Measurements from ENCODE around the gene PTGDS. TPM values are rescaled to one million over a fixed set of nuclear protein-coding genes. Genes with fewer than 3 reads are reported as not detected.
A peak's percentile ranks its signal among the peaks of the same experiment; 100 is the strongest.

Gene PTGDS
- total RNA-seq, 4 donors from 2014 or later: 4.3 to 31.7 (median 25.7) TPM

DNA sequence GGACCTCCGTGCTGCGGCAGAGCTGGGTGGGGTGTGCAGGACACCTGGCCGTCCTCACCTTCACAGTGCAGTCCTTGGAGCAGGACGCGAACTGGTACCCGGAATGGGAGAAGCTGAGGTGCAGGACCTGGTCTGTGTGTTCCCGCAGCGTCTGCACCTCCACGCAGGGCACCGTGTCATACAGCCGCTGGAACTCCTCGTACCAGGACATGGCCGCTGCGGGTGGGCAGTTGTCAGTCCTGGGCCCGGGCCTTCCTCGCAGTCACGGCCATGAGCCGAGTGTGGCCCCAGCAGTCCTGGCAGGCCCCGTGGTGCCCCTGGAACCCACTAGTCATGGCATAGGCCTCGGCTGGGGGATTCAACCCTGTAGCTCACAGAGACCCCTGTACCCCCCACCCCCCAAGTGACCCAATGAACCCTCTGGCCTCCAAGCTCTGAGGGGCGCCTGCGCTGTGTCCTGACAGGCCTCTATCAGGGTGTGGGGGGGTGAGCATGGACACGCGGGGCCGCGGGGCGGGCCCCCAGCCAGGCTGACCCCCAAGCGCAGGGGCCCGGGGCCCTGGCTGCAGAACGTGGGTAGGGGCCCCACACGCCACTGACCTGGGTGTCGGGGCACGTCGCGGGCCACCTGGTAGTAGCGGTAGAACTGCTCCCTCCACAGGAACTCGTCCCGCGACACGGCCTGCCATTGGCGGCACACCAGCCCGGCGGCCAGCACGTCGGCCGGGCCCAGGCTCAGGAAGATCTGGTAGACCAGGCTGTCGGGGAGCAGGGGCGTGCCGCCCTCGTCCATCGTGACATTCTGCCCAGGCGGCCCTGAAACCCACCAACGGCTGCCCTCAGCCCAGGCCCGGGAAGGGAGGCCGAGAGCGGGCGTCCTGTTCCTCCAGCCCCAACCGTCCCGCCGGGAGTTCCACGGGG, 33.8 kb upstream of the PTGDS start:
- peak; percentile 76 to 79 for DNase-seq (ENCODE audit: low spot score in 2 of 2)
- peaks cover 40% of the 10 kb centered on the region for H3K36me3 ChIP-seq
- H3K27ac ChIP-seq: peak overlapping the region; percentile 86
- H3K27me3 ChIP-seq: no peaks in the 10 kb centered on the region
- no peak for TF ChIP-seq POLR2AphosphoS5 (IDR thresholded peaks at IDR 0.05)
- TF ChIP-seq EP300 (IDR thresholded peaks at IDR 0.05): no peak
- TF ChIP-seq, protein P1, sequence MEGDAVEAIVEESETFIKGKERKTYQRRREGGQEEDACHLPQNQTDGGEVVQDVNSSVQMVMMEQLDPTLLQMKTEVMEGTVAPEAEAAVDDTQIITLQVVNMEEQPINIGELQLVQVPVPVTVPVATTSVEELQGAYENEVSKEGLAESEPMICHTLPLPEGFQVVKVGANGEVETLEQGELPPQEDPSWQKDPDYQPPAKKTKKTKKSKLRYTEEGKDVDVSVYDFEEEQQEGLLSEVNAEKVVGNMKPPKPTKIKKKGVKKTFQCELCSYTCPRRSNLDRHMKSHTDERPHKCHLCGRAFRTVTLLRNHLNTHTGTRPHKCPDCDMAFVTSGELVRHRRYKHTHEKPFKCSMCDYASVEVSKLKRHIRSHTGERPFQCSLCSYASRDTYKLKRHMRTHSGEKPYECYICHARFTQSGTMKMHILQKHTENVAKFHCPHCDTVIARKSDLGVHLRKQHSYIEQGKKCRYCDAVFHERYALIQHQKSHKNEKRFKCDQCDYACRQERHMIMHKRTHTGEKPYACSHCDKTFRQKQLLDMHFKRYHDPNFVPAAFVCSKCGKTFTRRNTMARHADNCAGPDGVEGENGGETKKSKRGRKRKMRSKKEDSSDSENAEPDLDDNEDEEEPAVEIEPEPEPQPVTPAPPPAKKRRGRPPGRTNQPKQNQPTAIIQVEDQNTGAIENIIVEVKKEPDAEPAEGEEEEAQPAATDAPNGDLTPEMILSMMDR (IDR thresholded peaks at IDR 0.05): no peak
- no peak for TF ChIP-seq POLR2A (IDR thresholded peaks at IDR 0.05)
- peaks cover 35% of the 10 kb centered on the region for H3K4me1 ChIP-seq
- no peaks in the 10 kb centered on the region for H3K9me3 ChIP-seq
- H3K4me3 ChIP-seq: peak overlapping the region; percentile 83
- no CpG with 5 or more reads among the region's 61 CpGs for whole genome bisulfite sequencing

DNA sequence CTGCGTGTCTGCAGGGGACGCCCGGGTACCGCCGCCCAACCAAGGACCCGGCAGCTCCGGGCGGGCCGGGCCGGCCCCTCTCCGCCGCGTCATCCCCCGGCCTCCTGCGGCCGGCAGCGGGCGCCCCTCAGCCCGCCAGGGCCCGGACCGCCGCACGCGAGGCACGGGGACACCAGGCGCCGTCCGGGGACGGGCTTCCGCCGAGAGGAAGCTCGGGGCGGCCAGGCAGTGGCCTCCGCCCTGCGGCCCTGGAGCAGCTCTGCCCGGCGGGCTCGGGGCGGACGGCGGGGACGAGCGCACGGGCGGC, 33.1 kb upstream of the PTGDS start:
- peak overlapping the region; percentile 86 for H3K27ac ChIP-seq
- peaks cover 36% of the 10 kb centered on the region for H3K4me1 ChIP-seq
- no peaks in the 10 kb centered on the region for H3K9me3 ChIP-seq
- TF ChIP-seq EP300 (IDR thresholded peaks at IDR 0.05) (no peak), POLR2A (IDR thresholded peaks at IDR 0.05) (no peak), POLR2AphosphoS5 (IDR thresholded peaks at IDR 0.05) (no peak)
- TF ChIP-seq, protein P1 (IDR thresholded peaks at IDR 0.05): no peak
- no peak for DNase-seq (ENCODE audit: low spot score in 2 of 2)
- WGBS: no CpG with 5 or more reads among the region's 45 CpGs
- H3K36me3 ChIP-seq: peaks cover 39% of the 10 kb centered on the region
- no peaks in the 10 kb centered on the region for H3K27me3 ChIP-seq
- peak overlapping the region; percentile 83 for H3K4me3 ChIP-seq

DNA sequence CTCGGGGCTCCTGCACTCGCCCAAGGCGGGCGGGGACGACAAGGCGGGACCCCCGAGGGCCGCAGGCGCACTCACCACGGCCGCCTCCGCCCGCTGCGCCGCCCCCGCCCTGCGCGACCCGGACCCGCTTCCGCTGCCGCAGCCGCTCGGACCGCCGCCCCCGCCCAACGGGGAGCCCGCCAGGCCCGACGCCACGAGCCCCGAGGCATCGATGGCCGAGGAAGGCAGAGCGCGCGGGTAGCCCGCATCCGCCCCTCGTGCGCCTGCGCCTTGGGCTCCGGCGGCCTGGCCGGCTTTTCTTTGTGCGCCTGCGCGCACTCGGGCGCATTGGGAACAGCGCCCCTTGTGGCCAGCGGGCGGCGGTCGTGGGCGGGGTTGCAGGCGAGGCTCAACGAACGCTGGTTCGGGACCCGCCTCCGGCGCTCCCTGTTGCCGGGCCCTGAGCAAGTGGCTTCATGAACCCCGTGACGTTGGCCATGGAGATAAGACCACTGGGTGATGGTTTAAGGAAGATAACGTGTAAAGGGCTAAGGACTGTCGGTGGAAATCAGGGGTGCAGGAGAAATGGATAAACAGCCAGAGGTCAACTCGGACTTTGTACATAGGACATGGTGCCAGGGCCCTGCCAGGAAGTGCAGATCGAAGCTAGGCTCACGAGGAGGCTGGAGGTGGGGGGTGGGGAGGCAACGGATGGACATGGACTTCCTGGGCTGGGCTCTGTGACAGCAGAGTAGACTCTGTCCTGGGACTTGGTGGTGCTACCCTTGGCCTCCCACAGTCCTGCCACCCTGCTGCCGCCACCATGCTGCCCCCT, 32.6 kb upstream of the PTGDS start, which contains the start of the genes C8G and FBXW5:
TSS of gene C8G (plus strand) at position 725 of the 814 bp plus-strand sequence. CDS start at position 803, 78 bp downstream.
TSS of gene FBXW5 (minus strand) at position 220 of the 814 bp plus-strand sequence. CDS start 655 bp downstream, outside the sequence.
- Histone ChIP-seq H3K9me3 (no peaks in the 10 kb centered on the region), H3K36me3 (peaks cover 33% of the 10 kb centered on the region), H3K27me3 (no peaks in the 10 kb centered on the region), H3K27ac (peak within 1 kb of the TSS; percentile 86), H3K4me1 (peaks cover 41% of the 10 kb centered on the region), H3K4me3 (peak within 1 kb of the TSS; percentile 83)
- peak; percentile 95 for DNase-seq (ENCODE audit: low spot score in 2 of 2)
- 20% methylated on average over 12 of the region's 74 CpGs for whole genome bisulfite sequencing
- TF ChIP-seq, protein P1 (IDR thresholded peaks at IDR 0.05): peak; percentile 97 to 100
- TF ChIP-seq POLR2AphosphoS5 (IDR thresholded peaks at IDR 0.05) (peak in 1 of 3 donors; percentile 23), EP300 (IDR thresholded peaks at IDR 0.05) (no peak), POLR2A (IDR thresholded peaks at IDR 0.05) (peak in 1 of 2 donors; percentile 56)

DNA sequence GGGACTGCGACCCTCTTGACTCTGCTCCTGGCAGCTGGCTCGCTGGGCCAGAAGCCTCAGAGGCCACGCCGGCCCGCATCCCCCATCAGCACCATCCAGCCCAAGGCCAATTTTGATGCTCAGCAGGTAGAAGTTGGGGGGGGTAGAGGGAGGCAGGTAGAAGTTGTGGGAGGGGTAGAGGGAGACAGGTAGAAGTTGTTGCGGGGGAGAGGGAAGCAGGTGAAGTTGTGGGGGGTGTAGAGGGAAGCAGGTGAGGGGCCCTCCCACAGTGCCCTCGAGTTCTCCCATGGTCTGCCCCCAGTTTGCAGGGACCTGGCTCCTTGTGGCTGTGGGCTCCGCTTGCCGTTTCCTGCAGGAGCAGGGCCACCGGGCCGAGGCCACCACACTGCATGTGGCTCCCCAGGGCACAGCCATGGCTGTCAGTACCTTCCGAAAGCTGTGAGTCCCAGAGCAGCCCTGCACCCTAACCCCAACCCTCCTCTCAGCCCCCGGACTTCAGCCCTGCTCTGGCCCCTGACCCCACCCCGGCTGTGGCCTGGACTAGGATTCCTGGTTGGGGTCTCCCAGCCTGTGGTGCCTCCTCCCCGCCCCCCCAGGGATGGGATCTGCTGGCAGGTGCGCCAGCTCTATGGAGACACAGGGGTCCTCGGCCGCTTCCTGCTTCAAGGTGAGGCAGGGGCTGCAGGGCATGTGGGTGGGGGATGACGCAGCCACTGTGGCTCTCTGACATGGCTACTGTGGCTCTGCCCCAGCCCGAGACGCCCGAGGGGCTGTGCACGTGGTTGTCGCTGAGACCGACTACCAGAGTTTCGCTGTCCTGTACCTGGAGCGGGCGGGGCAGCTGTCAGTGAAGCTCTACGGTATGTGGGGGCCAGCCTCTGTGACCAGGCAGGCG, 31.7 kb upstream of the PTGDS start:
- WGBS: 79% methylated on average over 17 of the region's 30 CpGs
- no peak overlapping the region for H3K4me3 ChIP-seq
- H3K36me3 ChIP-seq: peaks cover 25% of the 10 kb centered on the region
- H3K27ac ChIP-seq: no peak overlapping the region
- peaks cover 48% of the 10 kb centered on the region for H3K4me1 ChIP-seq
- no peaks in the 10 kb centered on the region for H3K27me3 ChIP-seq
- TF ChIP-seq EP300 (IDR thresholded peaks at IDR 0.05): no peak
- TF ChIP-seq, protein P1 (IDR thresholded peaks at IDR 0.05): no peak
- no peak for TF ChIP-seq POLR2A (IDR thresholded peaks at IDR 0.05)
- TF ChIP-seq POLR2AphosphoS5 (IDR thresholded peaks at IDR 0.05): no peak
- no peaks in the 10 kb centered on the region for H3K9me3 ChIP-seq
- peak in 1 of 2 donors; percentile 68 for DNase-seq (ENCODE audit: low spot score in 2 of 2)

All from suprapubic skin (tissue), 4 donors.